Mesenchymal stem cell (in vitro differentiated cells and primary cell): ENCODE results near the gene TGM2.
"Not testable (repeated sequence)": the region's sequence is repeated elsewhere in the genome, so short reads cannot be mapped to it uniquely, and the experiment has no call there.

Experiments used
- DNase-seq: peaks from one replicate; pipeline ENCODE4 v3.0.0-alpha.2; 2013
- H2AFZ ChIP-seq: one replicate; pipeline ENCODE4 v1.6.1; 2013; ENCODE audit warnings: low read depth, mild to moderate bottlenecking, control low read depth, inconsistent platforms, low read length, moderate library complexity
- H2AK5ac ChIP-seq: 2 replicates; pipeline ENCODE4 v1.6.1; 2013; ENCODE audit warnings: low read length, moderate library complexity, mild to moderate bottlenecking, inconsistent platforms; ENCODE audit not compliant: severe bottlenecking
- H2BK120ac ChIP-seq: one replicate; pipeline ENCODE4 v1.6.1; 2013; ENCODE audit warnings: low read depth, mild to moderate bottlenecking, inconsistent platforms, low read length, moderate library complexity
- H2BK12ac ChIP-seq, 2 experiments: one replicate each; pipeline ENCODE4 v1.6.1; 2013; ENCODE audit warnings: inconsistent platforms in 2 of 2, low read length in 2 of 2, mild to moderate bottlenecking in 2 of 2, moderate library complexity in 2 of 2, control low read depth in 1 of 2
- H2BK15ac ChIP-seq: one replicate; pipeline ENCODE4 v1.6.1; 2013; ENCODE audit warnings: mild to moderate bottlenecking, low read depth, inconsistent platforms; ENCODE audit not compliant: poor library complexity, severe bottlenecking
- H2BK5ac ChIP-seq: 2 replicates; pipeline ENCODE4 v1.6.1; 2013; ENCODE audit warnings: low read depth, mild to moderate bottlenecking, low read length, control low read depth, inconsistent platforms; ENCODE audit not compliant: poor library complexity, severe bottlenecking
- H3K14ac ChIP-seq, 2 experiments: one replicate each; pipeline ENCODE4 v1.6.1; 2013; ENCODE audit warnings: inconsistent platforms in 2 of 2, low read length in 2 of 2, control low read depth in 1 of 2, mild to moderate bottlenecking in 1 of 2, moderate library complexity in 1 of 2
- H3K18ac ChIP-seq, 2 experiments: one replicate each; pipeline ENCODE4 v1.6.1; 2013; ENCODE audit warnings: inconsistent platforms in 2 of 2, low read length in 2 of 2, control low read depth in 1 of 2, low read depth in 1 of 2, mild to moderate bottlenecking in 1 of 2
- H3K23ac ChIP-seq, 2 experiments: one replicate each; pipeline ENCODE4 v1.6.1; 2013; ENCODE audit warnings: inconsistent platforms in 2 of 2, low read length in 2 of 2, mild to moderate bottlenecking in 2 of 2, moderate library complexity in 2 of 2, control low read depth in 1 of 2
- H3K27ac ChIP-seq: 2 replicates; pipeline ENCODE4 v1.5.1; 2013; ENCODE audit warnings: mild to moderate bottlenecking, moderate library complexity, low read length, control low read depth, inconsistent platforms; ENCODE audit not compliant: poor library complexity, severe bottlenecking
- H3K27me3 ChIP-seq, 2 experiments: 2 replicates each; pipeline versions ENCODE4 v1.6.1 to v1.7.0; 2013; ENCODE audit warnings: low read length in 2 of 2, mild to moderate bottlenecking in 2 of 2, moderate library complexity in 2 of 2, control low read depth in 1 of 2, inconsistent platforms in 1 of 2; ENCODE audit not compliant: control insufficient read depth in 1 of 2, insufficient read depth in 1 of 2
- H3K36me3 ChIP-seq, 2 experiments: 2 replicates each; pipeline versions ENCODE4 v1.6.1 to v1.7.0; 2013; ENCODE audit warnings: low read length in 2 of 2, control low read depth in 1 of 2, inconsistent platforms in 1 of 2, low read depth in 1 of 2, mild to moderate bottlenecking in 1 of 2; ENCODE audit not compliant: insufficient read depth in 2 of 2, control insufficient read depth in 1 of 2
- H3K4ac ChIP-seq, 2 experiments: one replicate each; pipeline ENCODE4 v1.6.1; 2013; ENCODE audit warnings: inconsistent platforms in 2 of 2, low read length in 2 of 2, mild to moderate bottlenecking in 2 of 2, moderate library complexity in 2 of 2, control low read depth in 1 of 2, low read depth in 1 of 2
- H3K4me1 ChIP-seq: 2 replicates; pipeline ENCODE4 v1.6.1; 2013; ENCODE audit warnings: low read depth, low read length, control low read depth; ENCODE audit not compliant: control insufficient read depth, insufficient read depth
- H3K4me2 ChIP-seq: 2 replicates; pipeline ENCODE4 v1.6.1; 2013; ENCODE audit warnings: low read length, mild to moderate bottlenecking, inconsistent platforms; ENCODE audit not compliant: poor library complexity, severe bottlenecking
- H3K4me3 ChIP-seq, 2 experiments: 2 replicates each; pipeline versions ENCODE4 v1.5.1 to v1.7.0; 2013; ENCODE audit warnings: low read length in 2 of 2, mild to moderate bottlenecking in 2 of 2, control low read depth in 1 of 2, low read depth in 1 of 2; ENCODE audit not compliant: insufficient read depth in 1 of 2
- H3K79me1 ChIP-seq: replicated peaks from 2 replicates; pipeline ENCODE4 v1.6.1; 2013; ENCODE audit warnings: mild to moderate bottlenecking, control low read depth, low read length, inconsistent platforms; ENCODE audit not compliant: poor library complexity, severe bottlenecking
- H3K9ac ChIP-seq: 2 replicates; pipeline ENCODE4 v1.7.0; 2013; ENCODE audit warnings: mild to moderate bottlenecking, low read length, moderate library complexity
- H3K9me3 ChIP-seq: 2 replicates; pipeline ENCODE4 v1.7.0; 2013; ENCODE audit warnings: mild to moderate bottlenecking, low read length; ENCODE audit not compliant: control insufficient read depth
- H4K8ac ChIP-seq: one replicate; pipeline ENCODE4 v1.6.1; 2013; ENCODE audit warnings: inconsistent platforms, mild to moderate bottlenecking, low read length, moderate library complexity
- H4K91ac ChIP-seq: one replicate; pipeline ENCODE4 v1.6.1; 2013; ENCODE audit warnings: mild to moderate bottlenecking, low read length, inconsistent platforms
- WGBS: methylation state at CpG from one replicate; pipeline ENCODE4 v1.1.7; 2013; ENCODE audit warnings: mixed read lengths; 5-methylcytosine and 5-hydroxymethylcytosine counted together

Gene TGM2

DNA sequence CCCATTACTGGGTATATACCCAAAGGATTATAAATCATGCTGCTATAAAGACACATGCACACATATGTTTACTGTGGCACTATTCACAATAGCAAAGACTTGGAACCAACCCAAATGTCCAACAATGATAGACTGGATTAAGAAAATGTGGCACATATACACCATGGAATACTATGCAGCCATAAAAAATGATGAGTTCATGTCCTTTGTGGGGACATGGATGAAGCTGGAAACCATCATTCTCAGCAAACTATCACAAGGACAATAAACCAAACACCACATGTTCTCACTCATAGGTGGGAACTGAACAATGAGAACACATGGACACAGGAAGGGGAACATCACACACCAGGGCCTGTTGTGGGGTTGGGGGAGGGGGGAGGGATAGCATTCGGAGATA, 57.7 kb downstream of the TGM2 start:
- H4K8ac ChIP-seq, H3K27ac ChIP-seq, H2BK5ac ChIP-seq, H3K23ac ChIP-seq, H2BK120ac ChIP-seq, H2AFZ ChIP-seq, H2BK12ac ChIP-seq, H3K9me3 ChIP-seq, H3K4ac ChIP-seq, H3K4me1 ChIP-seq, DNase-seq, H3K18ac ChIP-seq, H3K9ac ChIP-seq, H3K4me2 ChIP-seq, H3K27me3 ChIP-seq, H2AK5ac ChIP-seq, H4K91ac ChIP-seq, H2BK15ac ChIP-seq, H3K4me3 ChIP-seq, H3K36me3 ChIP-seq, H3K14ac ChIP-seq, H3K79me1 ChIP-seq: not testable (repeated sequence)
- WGBS, result no CpG with 5 or more reads among the region's 1 CpG

DNA sequence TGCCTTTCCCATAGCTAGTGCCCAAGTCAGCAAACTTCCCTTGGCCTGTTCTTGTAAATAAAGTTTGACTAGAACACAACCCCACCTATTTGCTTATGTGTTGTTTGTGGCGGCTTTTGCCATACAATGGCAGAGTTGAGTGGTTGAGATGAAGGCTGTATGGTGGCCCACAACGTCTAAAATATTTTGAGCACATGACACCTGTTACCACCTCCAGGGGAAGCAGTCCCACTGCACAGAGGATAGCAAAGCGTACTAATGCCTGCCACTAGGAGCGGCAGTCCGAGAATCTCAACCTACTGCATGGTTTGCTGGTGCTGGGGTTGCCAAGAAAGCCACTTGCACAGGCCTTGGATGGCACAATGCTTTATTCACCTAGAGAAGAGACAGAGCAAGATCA, 58.6 kb downstream of the TGM2 start:
- H3K4me3 ChIP-seq, result no peak overlapping the region
- H3K36me3 ChIP-seq, result no peaks in the 10 kb centered on the region
- WGBS, result 91% methylated on average over 5 of the region's 5 CpGs
- no peak overlapping the region for H3K4me2 ChIP-seq
- H3K9ac ChIP-seq, result no peak overlapping the region
- H2AFZ ChIP-seq, result no peak overlapping the region
- peaks cover 2% of the 10 kb centered on the region for H3K4me1 ChIP-seq
- H4K91ac ChIP-seq, result no peak overlapping the region
- H4K8ac ChIP-seq, result no peak overlapping the region
- no peak overlapping the region for H3K23ac ChIP-seq
- no peak overlapping the region for H3K14ac ChIP-seq
- no peaks in the 10 kb centered on the region for H3K9me3 ChIP-seq
- peak overlapping the region; percentile 1 to 87 for H2BK12ac ChIP-seq
- no peak for DNase-seq
- H3K27me3 ChIP-seq, result peaks cover 0 to 2% of the 10 kb centered on the region in 2 experiments
- peak overlapping the region; percentile 28 to 37 for H3K18ac ChIP-seq
- H2BK120ac ChIP-seq, result no peak overlapping the region
- no peak overlapping the region for H2AK5ac ChIP-seq
- H3K79me1 ChIP-seq, result no peaks in the 10 kb centered on the region
- no peak overlapping the region for H3K4ac ChIP-seq
- peak overlapping the region; percentile 38 for H2BK15ac ChIP-seq
- no peak overlapping the region for H2BK5ac ChIP-seq
- no peak overlapping the region for H3K27ac ChIP-seq

- no peak overlapping the region for H2BK120ac ChIP-seq
- no peaks in the 10 kb centered on the region for H3K79me1 ChIP-seq
- no peaks in the 10 kb centered on the region for H3K36me3 ChIP-seq
- no peak overlapping the region for H3K4me2 ChIP-seq
- H4K8ac ChIP-seq, result no peak overlapping the region
- no CpG with 5 or more reads among the region's 1 CpG for WGBS
- H2BK12ac ChIP-seq, result no peak overlapping the region
- H3K18ac ChIP-seq, result no peak overlapping the region
- H2BK15ac ChIP-seq, result no peak overlapping the region
- H2AK5ac ChIP-seq, result no peak overlapping the region
- H3K9ac ChIP-seq, result no peak overlapping the region
- H3K4me3 ChIP-seq, result no peak overlapping the region
- H3K4ac ChIP-seq, result no peak overlapping the region
- H3K4me1 ChIP-seq, result no peaks in the 10 kb centered on the region
- no peak overlapping the region for H3K27ac ChIP-seq
- no peak for DNase-seq
- no peak overlapping the region for H3K14ac ChIP-seq
- no peak overlapping the region for H2BK5ac ChIP-seq
- no peaks in the 10 kb centered on the region for H3K9me3 ChIP-seq
- H4K91ac ChIP-seq, result no peak overlapping the region
- H3K23ac ChIP-seq, result no peak overlapping the region
- no peaks in the 10 kb centered on the region for H3K27me3 ChIP-seq
- no peak overlapping the region for H2AFZ ChIP-seq
Measured at GRCh38 chr20:38104285-38104684, 60.8 kb downstream of the TGM2 start.

DNA sequence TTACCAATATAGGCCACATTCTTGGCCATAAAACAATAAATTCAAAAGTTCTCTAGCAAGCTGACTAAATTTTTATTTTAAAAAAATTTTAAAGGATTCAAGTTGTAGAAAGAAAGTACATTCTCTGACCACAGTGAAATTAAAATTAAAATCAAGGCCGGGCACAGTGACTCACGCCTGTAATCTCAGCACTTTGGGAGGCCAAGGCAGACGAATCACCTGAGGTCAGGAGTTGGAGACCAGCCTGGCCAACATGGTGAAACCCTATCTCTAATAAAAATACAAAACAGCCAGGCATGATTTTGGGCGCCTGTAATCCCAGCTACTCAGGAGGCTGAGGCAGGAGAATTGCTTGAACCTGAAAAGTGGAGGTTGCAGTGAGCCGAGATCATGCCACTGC, 62.9 kb downstream of the TGM2 start:
- H2AFZ ChIP-seq, H3K23ac ChIP-seq, H2BK12ac ChIP-seq, H4K8ac ChIP-seq, H3K79me1 ChIP-seq, DNase-seq, H3K27me3 ChIP-seq, H3K9me3 ChIP-seq, H3K4me2 ChIP-seq, H3K36me3 ChIP-seq, H2BK5ac ChIP-seq, H3K27ac ChIP-seq, H3K9ac ChIP-seq, H4K91ac ChIP-seq, H2BK15ac ChIP-seq, H3K4ac ChIP-seq, H3K18ac ChIP-seq, H2BK120ac ChIP-seq, H2AK5ac ChIP-seq, H3K4me3 ChIP-seq, H3K4me1 ChIP-seq, H3K14ac ChIP-seq: not testable (repeated sequence)
- 92% methylated on average over 5 of the region's 5 CpGs for WGBS
